Muscle of leg (tissue), 11 donors: Measurements from ENCODE around the gene BDKRB1. TPM values are rescaled to one million over a fixed set of nuclear protein-coding genes. Genes with fewer than 3 reads are reported as not detected.
"Not testable (repeated sequence)": the region's sequence is repeated elsewhere in the genome, so short reads cannot be mapped to it uniquely, and the experiment has no call there.

ENCODE experiments used
- DNase-seq: peaks from one replicate; pipeline ENCODE4 v3.0.0; 2013
- H3K27ac ChIP-seq: one replicate; pipeline ENCODE4 v1.5.1; 2013; ENCODE audit warnings: mild to moderate bottlenecking, low read length, control low read depth
- H3K27me3 ChIP-seq: one replicate; pipeline ENCODE4 v1.6.1; 2013; ENCODE audit warnings: low read length; ENCODE audit not compliant: control insufficient read depth, insufficient read depth
- H3K36me3 ChIP-seq: one replicate; pipeline ENCODE4 v1.6.1; 2013; ENCODE audit warnings: low read length; ENCODE audit not compliant: control insufficient read depth, insufficient read depth
- H3K4me1 ChIP-seq: one replicate; pipeline ENCODE4 v1.6.1; 2013; ENCODE audit warnings: low read length; ENCODE audit not compliant: control insufficient read depth, insufficient read depth
- H3K4me3 ChIP-seq: one replicate; pipeline ENCODE4 v1.5.1; 2013; ENCODE audit warnings: low read length, control low read depth
- H3K9me3 ChIP-seq: replicated peaks from 2 replicates; pipeline ENCODE4 v1.6.1; 2013; ENCODE audit warnings: low read depth, low read length; ENCODE audit not compliant: control insufficient read depth
- WGBS: methylation state at CpG from one replicate; pipeline ENCODE4 v1.1.5; 2013; ENCODE audit warnings: missing lambda C conversion rate; ENCODE audit not compliant: insufficient coverage; 5-methylcytosine and 5-hydroxymethylcytosine counted together
- polyA plus RNA-seq, 8 donors: library from polyadenylated mRNA; unstranded; fragments of 120-200 nt; gene quantifications; one replicate each; pipeline versions ENCODE4 v1.2.1 to v1.2.3, GENCODE V29; 2013; ENCODE audit warnings: inconsistent platforms in 1 of 8, low replicate concordance in 1 of 8; ENCODE audit not compliant: insufficient read length in 8 of 8, insufficient read depth in 1 of 8
- total RNA-seq: library from RNA; stranded (reverse); fragments of 120-200 nt; gene quantifications from one replicate; pipeline ENCODE4 v1.2.4, GENCODE V29; 2013

The BDKRB1 gene
- total and polyA plus RNA-seq, 9 donors: 0.53 to 1.4 (median 0.99) TPM

GRCh38 chr14:96245074-96245473 is 10.9 kb upstream of the BDKRB1 start:
- not testable (repeated sequence) for H3K36me3 ChIP-seq, H3K27me3 ChIP-seq, H3K27ac ChIP-seq, H3K4me1 ChIP-seq, H3K4me3 ChIP-seq, H3K9me3 ChIP-seq, DNase-seq
- WGBS: no CpG with 5 or more reads among the region's 3 CpGs

GRCh38 chr14:96245710-96246538 is 10.1 kb upstream of the BDKRB1 start:
- WGBS: 100% methylated on average over 2 of the region's 3 CpGs
- Histone ChIP-seq H3K9me3 (no peaks in the 10 kb centered on the region), H3K27ac (no peak overlapping the region), H3K4me1 (no peaks in the 10 kb centered on the region), H3K27me3 (no peaks in the 10 kb centered on the region), H3K36me3 (peaks cover 5% of the 10 kb centered on the region), H3K4me3 (no peak overlapping the region)
- DNase-seq: no peak

GRCh38 chr14:96246539-96246847 is 9.5 kb upstream of the BDKRB1 start:
- no peaks in the 10 kb centered on the region for H3K9me3 ChIP-seq
- DNase-seq: no peak
- H3K27ac ChIP-seq: no peak overlapping the region
- peaks cover 4% of the 10 kb centered on the region for H3K36me3 ChIP-seq
- H3K27me3 ChIP-seq: no peaks in the 10 kb centered on the region
- no CpG with 5 or more reads among the region's 1 CpG for WGBS
- H3K4me1 ChIP-seq: no peaks in the 10 kb centered on the region
- H3K4me3 ChIP-seq: no peak overlapping the region

GRCh38 chr14:96247031-96247430 is 9.0 kb upstream of the BDKRB1 start:
- H3K36me3 ChIP-seq: no peaks in the 10 kb centered on the region
- H3K4me1 ChIP-seq: no peaks in the 10 kb centered on the region
- no peak overlapping the region for H3K4me3 ChIP-seq
- no peak for DNase-seq
- no peaks in the 10 kb centered on the region for H3K9me3 ChIP-seq
- no peaks in the 10 kb centered on the region for H3K27me3 ChIP-seq
- no peak overlapping the region for H3K27ac ChIP-seq
- WGBS: 92% methylated on average over 4 of the region's 6 CpGs

- H3K4me3 ChIP-seq: no peak overlapping the region
- no peaks in the 10 kb centered on the region for H3K36me3 ChIP-seq
- H3K9me3 ChIP-seq: no peaks in the 10 kb centered on the region
- peaks cover 7% of the 10 kb centered on the region for H3K4me1 ChIP-seq
- H3K27me3 ChIP-seq: no peaks in the 10 kb centered on the region
- no peak for DNase-seq
- 40% methylated on average over 2 of the region's 5 CpGs for WGBS
- H3K27ac ChIP-seq: no peak overlapping the region
Observed at GRCh38 chr14:96249029-96249428, 7.0 kb upstream of the BDKRB1 start.

- Histone ChIP-seq H3K4me3 (no peak overlapping the region), H3K27me3 (no peaks in the 10 kb centered on the region), H3K9me3 (no peaks in the 10 kb centered on the region), H3K4me1 (peaks cover 12% of the 10 kb centered on the region), H3K36me3 (no peaks in the 10 kb centered on the region), H3K27ac (no peak overlapping the region)
- no peak for DNase-seq
- WGBS: 0% methylated on average over 1 of the region's 3 CpGs
Observed at GRCh38 chr14:96250485-96250884, 5.5 kb upstream of the BDKRB1 start.

GRCh38 chr14:96251656-96252155 is 4.3 kb upstream of the BDKRB1 start:
- no peaks in the 10 kb centered on the region for H3K27me3 ChIP-seq
- WGBS: 79% methylated on average over 1 of the region's 4 CpGs

GRCh38 chr14:96252323-96252998 is 3.5 kb upstream of the BDKRB1 start:
- WGBS: 76% methylated on average over 17 of the region's 19 CpGs
- peak; percentile 69 for DNase-seq
- Histone ChIP-seq H3K27me3 (no peaks in the 10 kb centered on the region), H3K9me3 (no peaks in the 10 kb centered on the region), H3K4me3 (no peak overlapping the region), H3K27ac (no peak overlapping the region), H3K36me3 (no peaks in the 10 kb centered on the region), H3K4me1 (peaks cover 17% of the 10 kb centered on the region)

More at GRCh38 chr14:96251656-96252155, 4.3 kb upstream of the BDKRB1 start:
- H3K27ac ChIP-seq: no peak overlapping the region
- H3K4me1 ChIP-seq: peaks cover 17% of the 10 kb centered on the region
- H3K9me3 ChIP-seq: no peaks in the 10 kb centered on the region
- no peak overlapping the region for H3K4me3 ChIP-seq
- H3K36me3 ChIP-seq: no peaks in the 10 kb centered on the region
- no peak for DNase-seq

- Histone ChIP-seq H3K36me3 (no peaks in the 10 kb centered on the region), H3K27ac (no peak overlapping the region), H3K9me3 (no peaks in the 10 kb centered on the region), H3K4me1 (peaks cover 17% of the 10 kb centered on the region), H3K4me3 (no peak overlapping the region), H3K27me3 (no peaks in the 10 kb centered on the region)
- DNase-seq: no peak
- 50% methylated on average over 6 of the region's 9 CpGs for WGBS
Observed at GRCh38 chr14:96252999-96253539, 2.9 kb upstream of the BDKRB1 start.

GRCh38 chr14:96254687-96255086 is 1.3 kb upstream of the BDKRB1 start:
- peaks cover 3% of the 10 kb centered on the region for H3K9me3 ChIP-seq
- 87% methylated on average over 3 of the region's 11 CpGs for WGBS
- H3K27ac ChIP-seq: no peak overlapping the region
- H3K36me3 ChIP-seq: no peaks in the 10 kb centered on the region
- H3K27me3 ChIP-seq: no peaks in the 10 kb centered on the region
- no peak overlapping the region for H3K4me3 ChIP-seq
- no peak for DNase-seq
- peaks cover 17% of the 10 kb centered on the region for H3K4me1 ChIP-seq
